Measurements from ENCODE around the gene GORAB. TPM values are rescaled to one million over a fixed set of nuclear protein-coding genes. Genes with fewer than 3 reads are reported as not detected.

Gene GORAB
- total RNA-seq, 1 donor, result 25.0 TPM

DNA sequence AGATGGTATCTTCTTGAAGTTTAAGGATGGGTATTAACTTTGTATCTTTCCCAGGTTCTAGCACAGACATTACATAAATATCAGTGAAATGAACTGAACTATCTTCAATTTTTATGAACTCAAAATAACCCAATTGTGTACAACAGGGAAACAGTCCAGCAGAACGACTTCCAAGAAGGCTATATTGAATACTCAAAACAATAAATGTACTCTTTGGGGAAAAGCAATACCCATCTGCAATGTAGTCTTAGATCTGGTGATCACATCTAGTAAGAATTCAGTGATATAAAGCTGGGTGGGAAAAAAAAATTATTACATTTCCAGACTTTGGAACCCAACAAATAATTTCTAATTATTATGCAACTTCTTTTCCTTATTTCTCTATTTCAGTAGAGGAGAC is 33.1 kb upstream of the GORAB start:
- no peak overlapping the region for H3K4me3 ChIP-seq (ENCODE audit: low read depth, low read length)
- DNase-seq (ENCODE audit: low read depth), result peak; percentile 52
- TF ChIP-seq CTCF (IDR thresholded peaks at IDR 0.05; ENCODE audit: insufficient read depth, low read length), result no peak

DNA sequence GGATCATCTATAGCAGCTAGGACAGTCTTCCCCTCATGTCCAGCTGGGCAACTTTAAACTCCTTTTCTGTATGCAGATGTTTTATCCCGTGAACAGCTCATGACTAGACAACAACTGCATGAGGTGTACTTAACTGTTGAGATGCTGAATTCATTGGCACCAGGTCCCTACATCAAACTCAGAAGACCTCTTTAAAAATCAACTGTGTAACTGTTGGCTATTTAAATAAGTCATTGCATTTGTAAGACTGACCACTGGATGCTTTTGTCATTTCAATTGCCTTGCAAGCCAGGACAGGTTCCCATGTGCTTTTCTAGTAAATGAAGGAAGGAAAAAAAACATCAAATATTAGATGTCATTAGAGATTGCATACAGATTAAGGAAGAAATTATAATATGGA is 28.3 kb upstream of the GORAB start:
- no peak for DNase-seq (ENCODE audit: low read depth)
- H3K4me3 ChIP-seq (ENCODE audit: low read depth, low read length), result no peak overlapping the region
- no peak for TF ChIP-seq CTCF (IDR thresholded peaks at IDR 0.05; ENCODE audit: insufficient read depth, low read length)

DNA sequence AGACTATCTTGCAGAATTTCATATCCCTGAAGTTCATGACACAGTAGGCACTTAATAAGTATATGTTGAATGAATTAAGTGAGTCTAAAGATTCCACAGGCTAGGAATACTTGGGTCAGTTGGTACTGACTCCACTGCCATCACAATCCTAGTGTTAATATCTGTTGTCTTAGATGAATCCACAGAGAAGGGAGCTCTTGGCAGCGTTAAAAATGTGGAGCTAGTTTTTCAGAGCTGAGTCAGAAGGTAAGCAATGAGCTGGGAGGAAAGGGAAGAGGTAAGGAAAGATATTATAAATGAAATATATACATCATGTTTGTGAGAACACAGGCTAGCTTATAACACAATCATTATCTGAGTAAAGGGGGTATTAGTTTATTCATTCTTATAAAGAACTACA is 21.8 kb upstream of the GORAB start:
- no peak for DNase-seq (ENCODE audit: low read depth)
- H3K4me3 ChIP-seq (ENCODE audit: low read depth, low read length), result no peak overlapping the region
- no peak for TF ChIP-seq CTCF (IDR thresholded peaks at IDR 0.05; ENCODE audit: insufficient read depth, low read length)

DNA sequence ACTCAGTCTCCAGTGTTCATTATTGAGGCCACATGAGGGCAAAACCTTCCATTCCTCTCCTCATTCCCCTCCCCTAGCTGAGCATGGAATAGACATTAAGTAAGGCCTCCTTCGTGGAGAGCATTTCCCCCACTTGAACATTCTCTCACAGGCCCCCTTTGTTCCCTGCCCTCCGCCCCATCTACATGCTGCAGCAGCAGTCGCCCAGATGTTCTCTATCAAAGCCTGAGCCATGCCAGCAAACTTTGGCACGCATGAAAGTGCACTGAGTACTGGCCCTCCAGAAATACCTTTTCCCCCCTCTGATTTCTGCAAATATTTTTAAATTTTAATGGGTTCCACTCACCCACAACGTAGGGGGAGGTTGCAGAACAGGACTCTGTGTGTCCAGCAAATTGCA is 20.9 kb upstream of the GORAB start:
- no peak overlapping the region for H3K4me3 ChIP-seq (ENCODE audit: low read depth, low read length)
- no peak for DNase-seq (ENCODE audit: low read depth)
- no peak for TF ChIP-seq CTCF (IDR thresholded peaks at IDR 0.05; ENCODE audit: insufficient read depth, low read length)

DNA sequence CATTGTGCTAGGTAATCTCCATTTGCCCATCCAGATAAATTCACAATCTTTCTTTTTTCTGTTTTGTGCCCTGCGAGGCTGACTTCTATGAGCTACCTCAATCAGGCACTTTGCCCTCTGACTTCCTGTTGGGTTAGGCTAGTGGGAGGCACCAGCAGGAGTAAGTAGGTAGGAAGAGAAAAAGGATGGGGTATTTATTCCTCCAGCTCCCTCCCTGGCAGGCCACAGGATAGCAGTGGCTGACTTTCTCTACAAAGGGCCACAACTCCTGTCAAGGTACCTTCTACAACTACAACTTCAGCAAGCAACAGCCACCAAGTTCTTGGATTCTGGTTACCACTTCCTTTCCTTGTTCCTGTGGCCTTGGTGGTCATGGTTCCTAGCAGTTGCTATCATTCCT is 18.8 kb upstream of the GORAB start:
- TF ChIP-seq CTCF (IDR thresholded peaks at IDR 0.05; ENCODE audit: insufficient read depth, low read length), result no peak
- H3K4me3 ChIP-seq (ENCODE audit: low read depth, low read length), result no peak overlapping the region
- no peak for DNase-seq (ENCODE audit: low read depth)

DNA sequence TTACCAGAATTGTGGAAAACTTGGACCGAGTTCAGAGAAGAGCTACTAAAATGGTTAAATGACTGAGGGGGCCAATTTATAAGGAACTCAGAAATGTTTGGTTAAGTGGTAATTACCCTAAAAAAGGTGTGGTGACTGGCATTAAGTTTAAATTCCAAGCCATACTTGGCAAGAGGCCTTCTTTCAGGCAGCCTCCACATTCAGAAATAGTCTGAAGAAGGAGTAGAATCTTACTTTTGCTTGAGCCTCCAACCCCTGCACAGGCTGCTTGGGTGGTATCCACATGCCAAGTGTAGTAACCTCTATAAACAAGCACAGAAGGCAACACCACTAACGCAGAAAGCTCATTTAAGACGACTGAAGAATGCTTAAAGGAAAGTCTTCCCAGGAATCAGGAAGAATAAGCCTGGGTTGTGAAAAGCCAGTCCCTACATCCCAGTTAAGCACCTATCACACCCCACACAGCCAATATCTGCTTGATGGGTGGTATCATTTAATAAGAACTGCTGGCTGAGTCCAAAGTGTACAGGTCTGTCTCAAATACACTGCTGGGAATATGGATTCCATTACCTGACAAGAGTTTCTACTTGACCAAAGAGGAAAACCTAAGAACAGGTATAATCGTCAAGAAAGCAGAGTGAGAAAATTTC is 13.7 kb upstream of the GORAB start:
- no peak for TF ChIP-seq CTCF (IDR thresholded peaks at IDR 0.05; ENCODE audit: insufficient read depth, low read length)
- no peak overlapping the region for H3K4me3 ChIP-seq (ENCODE audit: low read depth, low read length)
- no peak for DNase-seq (ENCODE audit: low read depth)

DNA sequence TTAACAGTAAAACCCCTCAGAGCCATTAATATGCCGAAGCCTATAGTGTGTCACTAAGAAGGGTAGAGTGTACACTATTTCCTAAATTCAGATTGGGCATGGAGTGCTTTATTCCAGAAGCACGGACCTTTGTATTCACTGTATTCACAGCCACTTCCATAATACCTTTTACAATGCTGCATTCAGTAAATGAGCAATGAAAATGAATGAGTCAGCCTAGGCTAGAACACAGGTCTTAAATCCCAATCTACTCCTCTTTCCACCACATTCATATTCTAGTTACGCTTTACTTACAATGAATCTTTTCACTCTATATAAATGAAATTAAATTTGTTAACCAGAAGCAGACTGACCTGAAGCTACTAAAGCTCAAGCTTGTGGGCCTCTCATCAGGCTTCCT is 13.0 kb upstream of the GORAB start:
- TF ChIP-seq CTCF (IDR thresholded peaks at IDR 0.05; ENCODE audit: insufficient read depth, low read length), result no peak
- no peak for DNase-seq (ENCODE audit: low read depth)
- no peak overlapping the region for H3K4me3 ChIP-seq (ENCODE audit: low read depth, low read length)
